Stimulated activated CD8-positive, alpha-beta memory T cell treated with anti-CD3 and anti-CD28 coated beads, Interleukin-7, amount 100 ng/mL, for 24 hours (primary cell): Measurements from ENCODE around the gene ECE1.
A peak's percentile ranks its signal among the peaks of the same experiment; 100 is the strongest.

Source experiments
- DNase-seq: peaks from one replicate; pipeline ENCODE4 v3.0.0-alpha.2; 2020; ENCODE audit warnings: low read depth

Gene ECE1

DNA sequence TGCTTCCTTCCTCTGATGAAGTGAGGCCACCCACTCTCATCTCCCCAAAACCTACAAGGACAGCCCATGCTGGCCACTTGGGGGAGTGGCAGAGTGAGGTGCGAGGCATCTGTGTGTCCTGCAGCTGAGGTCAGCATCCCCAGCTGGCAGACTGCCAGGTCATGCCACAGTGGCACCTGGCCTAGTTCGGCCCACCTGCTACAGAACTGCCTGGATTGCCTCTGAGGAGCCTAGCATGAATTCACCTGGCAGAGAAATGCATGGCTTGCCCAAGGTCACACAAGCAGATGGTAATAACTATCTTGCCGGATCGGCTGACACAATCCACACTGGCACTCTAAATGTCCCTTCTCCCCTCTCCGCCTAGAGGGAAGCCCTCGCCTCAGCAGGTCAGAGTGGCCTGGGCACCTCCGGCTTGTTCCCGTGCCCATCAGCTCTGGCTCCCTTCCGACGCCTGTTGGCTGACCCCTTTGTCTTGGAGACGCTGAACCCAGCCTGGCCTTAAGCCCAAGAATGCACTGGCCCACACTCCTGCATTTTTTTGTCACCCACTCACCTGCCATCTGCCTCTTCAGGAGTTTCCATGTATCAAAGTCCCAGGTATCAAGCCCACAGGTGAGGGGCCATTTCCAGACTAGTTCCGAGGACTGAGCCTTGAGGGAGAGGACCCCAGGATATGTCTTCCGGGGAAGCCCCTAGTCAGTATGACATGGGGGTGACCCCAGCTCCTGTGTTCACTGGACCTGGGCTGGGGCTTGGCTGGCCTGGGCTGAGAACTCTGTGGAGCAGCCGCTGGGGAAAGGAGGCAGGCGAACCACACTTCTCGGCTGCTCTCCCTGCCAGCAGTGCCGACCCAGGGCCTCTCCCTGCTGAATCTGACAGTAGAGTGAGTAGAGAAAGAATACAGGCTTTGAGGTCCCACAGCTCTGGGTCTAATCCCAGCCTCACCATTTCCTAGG, 21.7 kb downstream of the ECE1 start:
- DNase-seq: no peak

GRCh38 chr1:21267191-21268077, 22.8 kb downstream of the ECE1 start:
- DNase-seq: no peak

- no peak for DNase-seq
Measured at GRCh38 chr1:21266119-21266774, 24.0 kb downstream of the ECE1 start.

- no peak for DNase-seq
Measured at GRCh38 chr1:21265644-21266043, 24.6 kb downstream of the ECE1 start.

GRCh38 chr1:21264898-21265297, 25.4 kb downstream of the ECE1 start:
- no peak for DNase-seq

DNA sequence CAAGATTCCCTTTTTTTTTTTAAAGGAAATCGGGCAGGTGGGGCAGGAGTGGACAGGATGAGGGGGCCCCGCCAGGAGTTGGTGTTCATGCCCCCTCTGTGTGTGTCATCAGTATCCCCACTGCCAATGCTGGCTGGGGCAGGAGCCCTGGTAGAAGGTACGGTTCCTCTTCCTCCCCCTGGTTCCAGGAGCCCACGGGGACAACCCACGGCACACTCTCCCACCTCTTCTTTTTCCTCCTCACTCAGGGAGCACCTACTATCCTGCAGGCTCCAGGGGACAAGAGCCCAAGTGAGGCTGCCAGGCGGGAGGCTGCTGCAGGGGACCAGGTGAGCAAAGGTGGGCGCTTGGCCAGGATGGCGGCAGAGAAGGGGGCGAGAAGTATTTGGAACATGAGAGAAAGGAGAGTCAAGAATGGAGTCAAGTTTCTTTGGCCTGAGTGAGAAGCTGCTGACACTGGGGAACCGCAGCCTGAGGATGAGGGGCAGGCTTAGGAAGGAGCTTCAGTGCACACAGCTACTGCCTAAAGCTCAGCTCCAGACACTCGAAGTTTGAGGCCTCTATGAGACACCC, 26.5 kb downstream of the ECE1 start:
- no peak for DNase-seq

GRCh38 chr1:21263052-21263429, 27.2 kb downstream of the ECE1 start:
- no peak for DNase-seq

GRCh38 chr1:21262293-21263051, 27.8 kb downstream of the ECE1 start:
- DNase-seq: no peak

- no peak for DNase-seq
Measured at GRCh38 chr1:21261551-21262292, 28.5 kb downstream of the ECE1 start.

- no peak for DNase-seq
Measured at GRCh38 chr1:21260405-21261125, 29.7 kb downstream of the ECE1 start.

DNA sequence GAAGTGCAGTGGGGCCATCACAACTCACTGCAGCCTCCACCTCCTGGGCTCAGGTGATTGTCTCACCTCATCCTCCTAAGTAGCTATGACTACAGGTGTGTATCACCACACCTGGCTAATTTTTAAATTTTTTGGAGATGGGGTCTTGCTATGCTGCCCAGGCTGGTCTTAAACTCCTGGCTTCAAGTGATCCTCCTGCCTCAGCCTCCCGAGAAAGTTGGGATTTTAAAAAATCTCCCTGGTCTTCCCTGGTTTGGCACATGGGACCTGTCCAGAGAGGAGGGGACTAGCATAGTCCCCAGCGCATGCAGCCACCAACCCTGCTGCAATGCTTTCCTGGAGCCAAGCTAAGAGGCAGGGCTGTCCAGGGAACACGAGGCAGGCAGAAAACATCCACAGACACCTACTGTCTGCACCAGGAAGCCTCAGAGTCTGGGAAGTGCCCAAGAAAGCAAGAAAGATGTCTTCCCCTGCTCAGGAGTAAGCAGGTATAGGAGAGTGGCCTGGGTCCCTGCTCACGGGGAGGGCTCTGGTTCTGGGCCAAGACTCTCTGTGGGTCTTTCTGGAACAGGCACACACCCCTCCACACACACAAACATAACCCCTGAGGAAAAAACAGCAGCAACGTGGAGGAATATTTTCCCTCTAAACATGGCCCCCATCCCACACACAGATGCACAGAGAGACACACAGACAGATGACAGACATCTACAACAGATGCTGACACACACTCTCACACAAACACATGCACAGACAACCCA, 30.8 kb downstream of the ECE1 start:
- DNase-seq: no peak

GRCh38 chr1:21258331-21259134, 31.7 kb downstream of the ECE1 start:
- DNase-seq: no peak

GRCh38 chr1:21257431-21258135, 32.7 kb downstream of the ECE1 start:
- DNase-seq: no peak

DNA sequence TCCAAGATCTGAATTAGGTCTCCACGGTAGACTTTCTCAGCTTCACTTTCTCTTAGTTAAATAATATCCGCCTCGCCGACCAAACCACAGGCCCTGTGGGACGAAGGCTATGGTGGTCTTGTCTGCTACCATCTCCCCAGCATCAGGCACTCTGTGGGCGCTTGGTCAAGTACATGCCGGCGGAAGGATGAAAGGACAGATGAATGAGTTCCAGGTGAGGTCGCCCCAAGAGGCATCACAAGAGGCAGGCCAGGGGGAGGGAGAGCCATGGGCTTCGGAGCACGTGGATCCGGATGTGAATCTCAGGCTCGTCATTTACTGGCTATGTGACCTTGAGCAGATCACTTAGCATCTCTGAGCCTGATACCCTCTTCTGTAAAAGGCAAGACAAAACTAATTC, 33.5 kb downstream of the ECE1 start:
- no peak for DNase-seq

GRCh38 chr1:21255943-21256320, 34.3 kb downstream of the ECE1 start:
- DNase-seq: no peak

DNA sequence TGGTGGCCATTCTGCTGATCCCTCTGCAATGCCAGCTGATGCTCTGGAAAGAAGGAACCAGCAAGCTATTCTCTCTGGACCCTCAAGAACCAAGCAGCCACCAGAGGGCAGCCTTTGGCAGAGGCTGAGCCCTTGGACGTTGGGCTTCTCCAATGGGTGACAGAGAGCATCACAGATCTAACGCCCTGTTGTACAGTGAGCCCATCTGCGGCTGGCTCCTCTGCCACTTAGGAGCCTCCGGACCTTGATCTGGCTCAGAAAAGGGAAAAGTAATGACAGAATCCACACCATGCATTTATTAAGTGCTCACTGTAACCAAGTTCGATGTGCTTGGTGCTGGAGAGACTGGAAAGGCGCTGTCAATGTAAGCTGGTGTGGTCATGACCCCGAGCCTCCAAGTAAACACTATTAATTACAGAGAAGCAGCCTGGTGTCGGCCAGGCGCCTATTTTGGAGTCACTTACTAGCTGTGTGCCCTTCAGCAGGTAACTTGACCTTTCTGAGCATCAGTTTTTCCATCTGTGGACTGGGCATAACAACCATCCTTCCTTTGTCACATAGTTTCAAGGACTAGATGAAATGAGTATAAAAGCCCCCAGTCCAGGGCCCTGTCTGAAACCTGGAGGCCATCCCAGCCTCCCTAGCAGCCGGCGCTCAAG, 34.9 kb downstream of the ECE1 start:
- peak; percentile 62 for DNase-seq

DNA sequence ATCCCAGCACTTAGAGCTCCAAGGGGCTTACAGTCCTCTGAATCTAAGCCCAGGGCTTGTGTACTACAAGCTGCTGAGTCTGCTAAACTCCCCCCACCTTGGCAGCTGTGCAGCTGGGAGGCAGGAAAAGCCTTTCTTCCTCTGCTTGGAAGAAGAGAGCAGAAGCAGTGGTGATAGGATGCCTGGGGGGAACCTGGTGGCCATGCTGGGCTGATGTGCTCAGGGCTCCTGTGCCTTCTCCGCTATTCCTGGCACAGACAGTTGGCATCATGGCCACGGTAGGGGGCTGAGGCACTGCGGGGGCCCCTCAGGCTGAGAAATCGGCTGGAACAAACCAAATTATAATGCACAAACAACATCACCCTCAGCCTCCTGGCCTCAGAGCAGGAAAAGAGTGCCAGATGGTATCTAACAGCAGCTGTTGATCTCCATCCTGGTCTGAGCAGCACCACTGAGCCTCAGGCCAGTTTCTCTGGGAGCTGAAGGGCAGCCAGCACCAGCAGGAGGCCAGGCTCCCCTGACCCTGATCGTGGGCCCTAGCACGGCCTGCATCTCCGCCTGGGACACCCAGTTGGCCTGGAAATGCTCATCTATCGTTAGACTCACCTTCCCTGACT, 35.8 kb downstream of the ECE1 start:
- DNase-seq: no peak
